Chondrocyte (in vitro differentiated cells): ENCODE data around the gene SECTM1. TPM values are rescaled to one million over a fixed set of nuclear protein-coding genes. Genes with fewer than 3 reads are reported as not detected.
A peak's percentile ranks its signal among the peaks of the same experiment; 100 is the strongest.

Experiments
- DNase-seq: peaks from one replicate; pipeline ENCODE4 v3.0.0; 2021; ENCODE audit warnings: mixed read lengths, low spot score
- H3K27ac Mint-ChIP-seq: one replicate; pipeline ENCODE4 v1.8.0; 2021; ENCODE audit warnings: mild to moderate bottlenecking, moderate library complexity, mixed read lengths; ENCODE audit not compliant: unreplicated experiment
- H3K27me3 Mint-ChIP-seq: 2 replicates; pipeline ENCODE4 v1.8.0; 2021; ENCODE audit warnings: low read depth, mixed read lengths
- H3K36me3 Mint-ChIP-seq: 2 replicates; pipeline ENCODE4 v1.8.0; 2021; ENCODE audit warnings: low read depth, mixed read lengths
- H3K4me1 Mint-ChIP-seq: 2 replicates; pipeline ENCODE4 v1.8.0; 2021; ENCODE audit warnings: low read depth, mild to moderate bottlenecking, mixed read lengths
- H3K4me3 Mint-ChIP-seq: one replicate; pipeline ENCODE4 v1.8.0; 2021; ENCODE audit warnings: mild to moderate bottlenecking, moderate library complexity, mixed read lengths; ENCODE audit not compliant: unreplicated experiment
- H3K9me3 Mint-ChIP-seq: 2 replicates; pipeline ENCODE4 v1.8.0; 2021; ENCODE audit warnings: low read depth, mixed read lengths
- total RNA-seq: library from RNA; stranded (reverse); gene quantifications from 3 replicates; pipeline ENCODE4 v1.2.1, GENCODE V29; 2021
- TF ChIP-seq, protein P1 (sequence below): fragments of 200-600 bp; sonication (generic); IDR thresholded peaks from 2 replicates; pipeline ENCODE4 v1.5.0; 2021; ENCODE audit warnings: antibody characterized with exemption, mild to moderate bottlenecking, moderate library complexity

The SECTM1 gene
- total RNA-seq, 1 donor from 2014 or later: 2.1 TPM

- Mint-ChIP-seq H3K4me1 (peaks cover 5% of the 10 kb centered on the region), H3K36me3 (no peaks in the 10 kb centered on the region), H3K9me3 (no peaks in the 10 kb centered on the region), H3K27me3 (peaks cover 4% of the 10 kb centered on the region), H3K27ac (no peak overlapping the region), H3K4me3 (no peak overlapping the region)
- no peak for DNase-seq
- TF ChIP-seq, protein P1, sequence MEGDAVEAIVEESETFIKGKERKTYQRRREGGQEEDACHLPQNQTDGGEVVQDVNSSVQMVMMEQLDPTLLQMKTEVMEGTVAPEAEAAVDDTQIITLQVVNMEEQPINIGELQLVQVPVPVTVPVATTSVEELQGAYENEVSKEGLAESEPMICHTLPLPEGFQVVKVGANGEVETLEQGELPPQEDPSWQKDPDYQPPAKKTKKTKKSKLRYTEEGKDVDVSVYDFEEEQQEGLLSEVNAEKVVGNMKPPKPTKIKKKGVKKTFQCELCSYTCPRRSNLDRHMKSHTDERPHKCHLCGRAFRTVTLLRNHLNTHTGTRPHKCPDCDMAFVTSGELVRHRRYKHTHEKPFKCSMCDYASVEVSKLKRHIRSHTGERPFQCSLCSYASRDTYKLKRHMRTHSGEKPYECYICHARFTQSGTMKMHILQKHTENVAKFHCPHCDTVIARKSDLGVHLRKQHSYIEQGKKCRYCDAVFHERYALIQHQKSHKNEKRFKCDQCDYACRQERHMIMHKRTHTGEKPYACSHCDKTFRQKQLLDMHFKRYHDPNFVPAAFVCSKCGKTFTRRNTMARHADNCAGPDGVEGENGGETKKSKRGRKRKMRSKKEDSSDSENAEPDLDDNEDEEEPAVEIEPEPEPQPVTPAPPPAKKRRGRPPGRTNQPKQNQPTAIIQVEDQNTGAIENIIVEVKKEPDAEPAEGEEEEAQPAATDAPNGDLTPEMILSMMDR: no peak
Observed at GRCh38 chr17:82322526-82323453, 10.8 kb downstream of the SECTM1 start.

GRCh38 chr17:82321947-82322466 lies 11.6 kb downstream of the SECTM1 start:
- Mint-ChIP-seq H3K36me3 (no peaks in the 10 kb centered on the region), H3K4me3 (no peak overlapping the region), H3K27ac (no peak overlapping the region), H3K4me1 (peaks cover 5% of the 10 kb centered on the region), H3K27me3 (peaks cover 4% of the 10 kb centered on the region), H3K9me3 (no peaks in the 10 kb centered on the region)
- DNase-seq: no peak
- TF ChIP-seq, protein P1: no peak

DNA sequence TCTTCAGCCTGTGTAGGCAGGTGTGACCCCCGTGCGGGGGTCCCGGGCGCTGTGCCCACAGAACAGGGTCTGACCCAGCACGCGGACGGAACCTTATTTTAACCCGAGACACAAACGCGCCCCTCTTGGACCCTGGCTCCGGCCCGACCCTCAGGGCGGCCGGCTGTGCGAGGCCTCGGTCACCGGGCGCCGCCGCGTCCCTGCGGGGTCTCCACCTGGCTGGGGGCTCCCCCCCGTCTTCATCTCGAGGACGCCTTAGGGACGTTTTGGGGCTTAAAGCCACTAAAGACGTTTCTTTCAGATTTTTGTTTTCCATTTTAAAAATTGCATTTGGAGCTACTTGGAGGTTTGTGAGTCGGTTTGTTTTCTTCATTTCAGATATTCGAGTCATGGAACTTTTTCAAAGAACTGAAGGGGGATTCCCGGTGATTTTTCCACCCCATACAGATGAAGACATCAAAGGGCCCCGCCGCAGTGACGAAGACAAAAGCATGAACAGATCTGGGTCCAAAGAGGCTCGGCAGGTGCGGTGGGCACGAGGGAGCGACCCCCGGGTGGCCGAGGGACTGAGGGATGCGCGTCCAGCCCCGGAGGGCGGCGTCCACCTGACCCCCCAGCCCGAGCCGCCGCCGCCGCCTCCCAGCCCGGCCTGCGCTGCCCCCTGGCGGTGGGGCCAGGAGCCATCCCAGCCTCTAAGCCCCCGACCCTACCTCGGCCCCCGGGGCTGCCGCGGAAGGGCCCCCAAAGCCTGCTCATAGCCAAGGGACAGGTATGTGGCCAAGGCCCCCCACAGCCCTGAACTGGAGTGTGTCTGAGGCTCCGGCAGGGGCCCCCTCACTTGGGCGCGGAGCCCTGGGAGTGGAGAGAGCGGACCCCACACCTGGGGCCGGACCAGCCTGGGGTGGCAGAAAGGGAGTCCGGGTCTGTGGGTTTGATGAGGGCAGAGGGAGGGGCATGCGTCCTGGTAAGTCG lies 12.3 kb downstream of the SECTM1 start:
- Mint-ChIP-seq H3K27ac (peak overlapping the region; percentile 27), H3K36me3 (no peaks in the 10 kb centered on the region), H3K4me1 (peaks cover 5% of the 10 kb centered on the region), H3K9me3 (no peaks in the 10 kb centered on the region), H3K4me3 (no peak overlapping the region), H3K27me3 (peaks cover 6% of the 10 kb centered on the region)
- TF ChIP-seq, protein P1: peak; percentile 89
- DNase-seq: no peak

GRCh38 chr17:82320140-82320840 lies 13.3 kb downstream of the SECTM1 start:
- Mint-ChIP-seq H3K4me1 (peaks cover 5% of the 10 kb centered on the region), H3K9me3 (no peaks in the 10 kb centered on the region), H3K36me3 (no peaks in the 10 kb centered on the region), H3K4me3 (no peak overlapping the region), H3K27ac (no peak overlapping the region), H3K27me3 (peaks cover 13% of the 10 kb centered on the region)
- no peak for DNase-seq
- TF ChIP-seq, protein P1: no peak
